Stimulated activated CD4-positive, alpha-beta T cell treated with anti-CD3 and anti-CD28 coated beads, Interleukin-12 subunit alpha, Interleukin-12 subunit beta, amount 100 ng/mL, for 24 hours (primary cell): Measurements from ENCODE around the gene OR2Y1.
"Not testable (repeated sequence)": the region's sequence is repeated elsewhere in the genome, so short reads cannot be mapped to it uniquely, and the experiment has no call there.

Experiments
- DNase-seq, 2 experiments: peaks; one replicate each; pipeline ENCODE4 v3.0.0-alpha.2; 2020; ENCODE audit warnings: low read depth in 2 of 2

Gene OR2Y1

GRCh38 chr5:180739271-180739670 is 587 bp downstream of the OR2Y1 start:
- no peak for DNase-seq

GRCh38 chr5:180736536-180736935 is 3.3 kb downstream of the OR2Y1 start:
- no peak for DNase-seq

GRCh38 chr5:180724944-180725343 is 14.9 kb downstream of the OR2Y1 start:
- DNase-seq, result no peak

GRCh38 chr5:180723936-180724335 is 15.9 kb downstream of the OR2Y1 start:
- DNase-seq, result no peak

- no peak for DNase-seq
Observed at GRCh38 chr5:180720486-180720885, 19.4 kb downstream of the OR2Y1 start.

- no peak for DNase-seq
Observed at GRCh38 chr5:180719781-180720180, 20.1 kb downstream of the OR2Y1 start.

GRCh38 chr5:180718810-180719453 is 20.9 kb downstream of the OR2Y1 start:
- peak in 1 of 2 experiments; percentile 10 for DNase-seq

GRCh38 chr5:180717989-180718388 is 21.9 kb downstream of the OR2Y1 start:
- no peak for DNase-seq

- DNase-seq, result no peak
Observed at GRCh38 chr5:180704362-180704761, 35.5 kb downstream of the OR2Y1 start.

GRCh38 chr5:180703912-180704311 is 35.9 kb downstream of the OR2Y1 start:
- no peak for DNase-seq

GRCh38 chr5:180703371-180703770 is 36.5 kb downstream of the OR2Y1 start:
- DNase-seq, result not testable (repeated sequence)

GRCh38 chr5:180700440-180700839 is 39.4 kb downstream of the OR2Y1 start:
- not testable (repeated sequence) for DNase-seq

GRCh38 chr5:180699042-180699441 is 40.8 kb downstream of the OR2Y1 start:
- no peak for DNase-seq

- DNase-seq, result no peak
Observed at GRCh38 chr5:180696116-180696515, 43.7 kb downstream of the OR2Y1 start.

GRCh38 chr5:180692429-180692828 is 47.4 kb downstream of the OR2Y1 start:
- DNase-seq, result no peak

GRCh38 chr5:180691046-180691445 is 48.8 kb downstream of the OR2Y1 start:
- no peak for DNase-seq

GRCh38 chr5:180690562-180690961 is 49.3 kb downstream of the OR2Y1 start:
- no peak for DNase-seq

- no peak for DNase-seq
Observed at GRCh38 chr5:180689775-180690174, 50.1 kb downstream of the OR2Y1 start.
